Activated CD8-positive, alpha-beta memory T cell treated with anti-CD3 and anti-CD28 coated beads for 36 hours (primary cell): ENCODE data around the gene PDCD1. TPM values are rescaled to one million over a fixed set of nuclear protein-coding genes. Genes with fewer than 3 reads are reported as not detected.

Experiments used
- CTCF ChIA-PET: fragments of 350-600 bp; sonication (Branson Sonifier 250); formaldehyde crosslinking; loops from one replicate; lab custom pipeline; 2021; ENCODE audit warnings: antibody characterized with exemption; lab: Charles Lee
- POLR2A ChIA-PET: fragments of 350-600 bp; sonication (Branson Sonifier 250); formaldehyde crosslinking; loops from one replicate; lab custom pipeline; 2021; ENCODE audit warnings: antibody characterized with exemption; lab: Charles Lee
- total RNA-seq, 2 experiments: library from RNA; stranded (reverse); gene quantifications; one replicate each; pipeline ENCODE4 v1.2.3, GENCODE V29; 2021

The PDCD1 gene
- total RNA-seq, 2 experiments from 2014 or later: 52.0 to 53.0 TPM

DNA sequence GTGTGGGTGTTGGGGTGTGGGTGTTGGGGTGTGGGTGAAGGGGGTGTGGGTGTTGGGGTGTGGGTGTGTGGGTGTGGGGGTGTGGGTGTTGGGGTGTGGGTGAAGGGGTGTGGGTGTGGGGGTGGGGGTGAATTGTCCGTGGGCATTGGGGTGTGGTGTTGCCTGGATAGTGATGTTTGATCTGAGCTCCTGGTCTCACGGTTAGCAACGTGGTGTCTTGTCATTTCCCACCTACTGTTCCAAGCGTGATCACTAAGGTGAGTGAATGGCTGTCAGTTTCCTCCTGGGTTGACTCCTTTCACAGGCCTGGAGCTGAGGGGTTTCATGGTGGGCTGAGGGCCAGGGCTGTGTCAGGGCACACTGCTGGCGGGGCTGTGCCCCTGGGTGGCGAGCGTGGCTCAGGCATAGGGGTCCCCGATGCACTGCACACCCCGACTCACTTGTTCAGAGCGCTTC, 38.1 kb upstream of the PDCD1 start:
- CTCF ChIA-PET: no interaction called here
- POLR2A ChIA-PET: no interaction called here

DNA sequence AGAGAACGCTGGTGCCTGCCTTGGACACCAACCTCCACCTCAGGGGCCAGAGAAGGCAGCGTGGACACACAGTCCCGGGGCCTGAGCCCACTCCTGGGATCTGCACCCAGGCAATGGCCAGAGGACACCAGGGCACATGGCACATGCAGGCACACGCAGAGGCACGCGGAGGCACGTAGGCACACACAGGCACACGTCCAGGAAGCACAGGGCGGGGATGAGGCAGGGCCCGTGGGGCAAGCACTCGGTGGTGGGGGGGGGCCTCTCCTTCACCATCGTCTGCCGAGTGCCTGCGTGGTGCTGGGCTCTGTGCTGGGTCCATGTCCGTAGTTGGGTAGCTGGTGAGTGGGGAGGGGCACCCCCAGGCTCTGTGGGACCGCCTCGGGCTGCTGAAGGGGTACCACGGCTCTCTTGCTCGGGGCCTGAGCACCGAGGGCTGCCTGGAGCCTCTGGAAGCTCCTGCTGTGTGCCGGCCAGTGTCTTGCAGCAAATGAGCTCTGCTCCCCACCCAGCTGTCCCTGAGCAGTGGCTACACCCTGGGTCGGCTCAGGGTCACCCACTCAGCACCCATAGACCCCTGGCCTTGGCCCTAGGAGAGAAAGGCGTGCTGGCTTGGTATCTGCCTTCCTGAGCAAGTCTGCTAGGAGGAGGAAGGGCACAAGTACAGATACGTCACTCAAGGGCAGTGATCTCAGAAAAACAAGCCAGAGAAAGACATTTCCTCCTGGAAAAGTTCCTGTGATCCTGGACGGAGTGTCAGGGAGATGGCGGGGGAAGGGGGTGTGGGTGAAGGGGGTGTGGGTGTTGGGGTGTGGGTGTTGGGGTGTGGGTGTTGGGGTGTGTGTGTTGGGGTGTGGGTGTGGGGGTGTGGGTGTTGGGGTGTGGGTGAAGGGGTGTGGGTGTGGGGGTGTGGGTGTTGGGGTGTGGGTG, 37.3 kb upstream of the PDCD1 start:
- ChIA-PET CTCF (no interaction called here), POLR2A (no interaction called here)

DNA sequence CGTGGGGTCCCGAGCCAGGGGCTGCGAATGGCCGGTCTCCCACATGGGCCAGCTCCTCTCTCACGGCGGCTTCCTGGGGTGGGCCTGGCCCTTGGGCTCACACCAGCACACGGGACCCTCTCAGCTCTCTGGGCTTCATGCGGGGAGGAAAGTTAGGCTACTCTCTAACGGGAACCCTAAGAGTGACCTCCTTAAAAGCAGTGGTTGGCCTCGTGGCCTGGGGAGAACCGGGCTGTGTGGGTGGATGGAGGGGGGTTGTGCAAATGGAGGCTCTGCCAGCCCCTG, 36.7 kb upstream of the PDCD1 start:
- CTCF ChIA-PET: no interaction called here
- POLR2A ChIA-PET: no interaction called here

DNA sequence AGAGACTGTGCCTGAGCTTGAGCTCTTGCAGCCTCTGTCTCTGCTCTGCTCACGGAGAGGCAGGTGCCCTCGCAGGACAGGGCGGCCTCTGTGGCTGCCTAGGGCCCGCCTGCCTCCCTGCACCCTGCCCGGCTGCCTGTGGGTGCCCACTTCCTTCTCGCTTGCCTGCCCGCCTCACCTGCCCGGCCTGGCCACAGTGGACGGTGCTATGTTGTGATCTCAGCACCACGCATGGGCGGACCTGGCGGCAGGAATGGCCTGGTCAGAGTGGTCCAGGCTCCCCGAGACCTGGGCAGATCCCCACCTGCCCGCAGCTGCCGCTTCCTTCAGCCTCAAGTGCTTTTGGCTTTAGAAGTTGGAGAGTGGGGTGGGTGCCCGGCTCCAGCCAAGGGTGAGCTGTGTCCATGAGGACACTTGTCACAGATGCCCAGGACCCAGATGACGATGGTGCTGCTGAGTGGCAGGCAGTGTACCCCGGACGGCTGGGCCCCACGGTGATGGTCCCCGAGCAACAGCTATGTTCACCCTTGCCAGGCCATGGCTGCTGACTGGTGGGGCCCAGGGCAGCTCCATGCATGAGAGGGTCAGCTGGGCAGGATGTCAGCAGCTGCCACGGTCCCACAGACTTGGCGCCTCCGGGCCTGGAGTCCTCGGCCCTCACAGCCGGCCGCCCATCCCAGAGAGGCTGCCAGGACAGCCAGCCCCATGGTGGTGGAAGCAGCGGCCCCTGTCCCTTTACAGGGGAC, 36.2 kb upstream of the PDCD1 start:
- POLR2A ChIA-PET: no interaction called here
- CTCF ChIA-PET: no interaction called here

DNA sequence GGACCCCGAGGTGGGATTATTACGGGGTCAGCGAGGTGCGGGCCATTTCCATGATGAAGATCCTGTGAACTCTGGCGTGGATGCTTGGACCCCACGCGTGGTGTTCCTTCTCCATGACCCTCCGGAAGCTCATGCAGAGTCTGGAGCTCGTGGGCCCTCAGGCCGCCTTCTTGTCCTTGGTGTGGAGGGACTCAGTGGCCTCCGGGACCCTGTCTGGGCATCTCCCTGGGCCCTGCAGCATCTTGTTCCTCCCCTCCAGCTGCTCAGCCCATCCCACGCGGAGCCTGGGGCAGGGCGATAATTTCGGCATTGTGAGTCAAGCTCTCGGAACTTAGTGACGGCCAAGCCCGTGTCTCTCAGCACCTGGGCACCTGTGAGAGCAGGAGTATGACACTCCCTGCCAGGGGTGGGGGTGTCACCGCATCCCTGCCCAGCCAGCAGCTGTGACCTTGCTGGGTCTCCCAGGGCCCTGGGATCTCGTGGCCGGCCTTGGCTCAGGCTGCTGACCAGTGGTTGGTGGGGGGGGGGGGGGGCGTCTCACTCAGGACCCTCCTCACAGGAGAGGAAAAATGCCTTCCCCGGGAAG, 35.5 kb upstream of the PDCD1 start:
- ChIA-PET CTCF (no interaction called here), POLR2A (interaction anchor here (0.7 kb wide), 1 partner anchor 9 kb away, joined by 5 read pairs; no protein-coding TSS in a partner anchor)

DNA sequence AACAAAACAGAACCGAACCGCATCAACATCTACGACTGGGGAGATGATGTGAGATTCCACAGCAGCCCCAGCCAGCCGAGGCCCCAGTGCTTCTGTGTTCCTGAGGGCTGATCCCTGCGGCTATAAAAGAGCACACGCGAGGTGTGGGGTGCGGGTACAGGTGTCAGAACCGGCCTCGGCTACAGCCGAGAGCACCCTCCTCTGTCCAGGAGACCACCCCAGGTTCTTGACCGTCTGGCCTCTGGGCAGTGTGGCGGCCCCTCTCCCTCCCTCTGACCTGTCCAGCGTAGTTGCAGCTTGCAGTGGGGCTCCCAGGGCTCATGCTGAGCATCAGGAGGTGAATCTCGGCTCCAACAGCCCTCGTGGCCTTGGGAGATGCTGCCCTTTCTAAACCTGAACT, 34.6 kb upstream of the PDCD1 start:
- ChIA-PET CTCF (no interaction called here), POLR2A (no interaction called here)

DNA sequence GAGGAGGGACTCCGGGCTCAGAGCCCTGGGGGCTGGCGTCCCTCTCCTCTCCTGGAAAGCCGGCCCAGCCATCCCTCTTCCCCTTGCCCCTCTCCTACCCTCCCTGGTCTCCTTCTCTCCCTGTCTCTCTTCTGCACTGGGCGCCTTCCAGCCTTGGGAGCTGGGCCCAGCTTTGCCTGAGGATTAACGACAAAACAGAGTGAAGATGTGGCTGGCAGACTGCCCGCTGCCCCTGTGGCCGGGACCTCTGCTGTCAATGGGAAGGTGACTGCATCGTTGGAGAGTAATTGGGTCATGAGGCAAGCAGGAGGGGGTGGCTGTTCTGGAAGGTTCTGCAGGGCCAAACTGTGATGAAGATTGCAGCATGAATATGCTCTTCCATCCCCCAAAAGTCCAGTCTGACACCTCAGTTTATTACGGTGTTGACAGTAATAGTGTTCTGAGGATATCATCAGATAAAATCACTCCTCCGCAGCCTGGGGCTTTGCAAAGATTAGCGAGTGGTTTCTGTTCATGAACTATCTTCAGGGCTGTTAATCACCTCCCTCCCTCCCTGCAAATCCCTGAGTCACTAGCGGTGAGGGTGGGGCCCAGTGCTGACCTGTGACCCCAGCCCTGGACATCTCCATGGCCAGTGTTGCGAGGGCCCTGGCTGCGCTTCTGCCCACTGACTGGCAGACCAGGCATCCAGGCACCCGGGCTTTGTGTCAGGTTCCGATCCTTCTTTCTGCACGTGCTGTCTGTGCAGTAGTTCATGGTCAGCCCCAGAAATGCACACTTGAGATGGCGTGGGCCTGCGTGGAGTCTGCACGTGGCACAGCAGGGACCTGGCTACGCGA, 33.8 kb upstream of the PDCD1 start:
- POLR2A ChIA-PET: no interaction called here

DNA sequence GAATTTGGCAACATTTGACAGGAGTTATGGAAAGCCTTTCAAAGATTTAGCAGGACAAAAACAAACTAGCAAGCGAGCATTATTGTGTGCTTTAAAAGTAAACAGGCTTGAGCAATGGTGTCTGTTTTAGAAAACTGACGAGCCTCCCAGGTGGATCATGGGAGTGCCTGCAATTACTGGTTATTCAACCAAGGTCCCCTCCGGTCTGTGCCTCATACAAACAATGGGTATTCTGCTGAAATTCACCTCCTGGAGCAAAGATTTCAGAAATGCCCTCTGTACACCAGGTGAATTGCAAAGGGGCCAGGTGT, 33.2 kb upstream of the PDCD1 start:
- ChIA-PET POLR2A (no interaction called here), CTCF (no interaction called here)

More for the DNA sequence above, 33.8 kb upstream of the PDCD1 start:
- CTCF ChIA-PET: no interaction called here

DNA sequence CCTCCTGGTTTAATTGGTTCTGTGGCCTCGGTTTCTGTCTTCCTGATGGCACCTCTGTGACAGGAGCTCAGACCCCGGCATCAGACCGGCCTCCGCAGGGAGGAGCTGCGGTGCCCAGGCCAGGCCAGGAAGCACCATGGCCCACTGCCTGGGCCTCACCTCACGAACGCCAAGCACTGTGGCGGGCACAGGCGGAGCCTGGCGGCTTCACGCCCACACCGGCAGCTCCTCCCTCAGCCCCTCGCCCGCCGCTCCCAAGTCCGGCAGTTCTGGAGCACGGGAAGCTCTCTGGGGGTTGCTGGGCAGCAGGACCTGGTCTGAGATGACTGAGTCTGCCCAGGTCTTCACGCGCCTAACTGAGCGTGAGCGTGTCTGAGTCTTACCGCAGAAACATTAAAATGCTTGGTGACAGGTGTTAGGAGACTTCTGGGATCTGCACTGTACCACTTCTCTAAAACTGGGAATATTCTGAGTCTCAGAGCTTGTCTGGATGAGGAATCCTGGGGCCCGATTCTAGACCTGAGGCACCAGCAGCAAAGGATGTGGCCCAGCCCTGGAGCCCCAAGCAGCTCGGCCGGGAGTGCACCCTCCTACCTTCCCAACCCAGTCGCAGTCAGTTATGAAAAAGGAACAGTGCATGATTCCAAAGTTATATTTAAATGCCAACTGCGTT, 32.8 kb upstream of the PDCD1 start:
- POLR2A ChIA-PET: no interaction called here

DNA sequence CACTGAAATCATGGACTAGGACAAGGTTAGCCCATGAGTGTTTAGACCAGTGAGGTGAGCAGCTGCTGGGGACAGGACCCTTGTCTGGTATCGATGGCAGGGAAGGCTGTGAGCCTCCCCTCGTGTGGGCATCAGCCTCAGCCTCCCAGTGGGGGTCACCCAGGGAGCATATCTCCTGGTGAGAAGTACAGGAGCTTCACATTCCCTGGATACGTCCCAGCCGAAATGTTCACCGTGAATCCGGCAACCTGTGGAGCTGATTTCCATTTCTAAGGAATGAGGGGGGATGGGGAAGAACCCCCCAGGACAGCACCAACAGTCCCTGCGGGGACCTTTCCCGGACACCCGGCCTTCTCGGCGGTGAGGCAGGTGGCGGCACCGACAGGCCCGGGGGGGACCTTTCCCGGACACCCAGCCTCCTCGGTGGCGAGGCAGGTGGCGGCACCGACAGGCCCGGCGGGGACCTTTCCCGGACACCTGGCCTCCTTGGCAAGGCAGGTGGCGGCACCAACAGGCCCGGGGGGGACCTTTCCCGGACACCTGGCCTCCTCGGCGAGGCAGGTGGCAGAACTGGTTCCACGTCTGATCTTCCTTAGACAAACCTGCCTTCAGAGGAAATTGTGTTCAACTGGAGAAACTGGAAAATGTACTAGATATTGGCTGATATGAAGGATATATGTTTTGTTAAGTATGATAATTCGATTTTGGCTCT, 32.0 kb upstream of the PDCD1 start:
- CTCF ChIA-PET: no interaction called here
- POLR2A ChIA-PET: no interaction called here

More for the DNA sequence above, 32.8 kb upstream of the PDCD1 start:
- CTCF ChIA-PET: no interaction called here

DNA sequence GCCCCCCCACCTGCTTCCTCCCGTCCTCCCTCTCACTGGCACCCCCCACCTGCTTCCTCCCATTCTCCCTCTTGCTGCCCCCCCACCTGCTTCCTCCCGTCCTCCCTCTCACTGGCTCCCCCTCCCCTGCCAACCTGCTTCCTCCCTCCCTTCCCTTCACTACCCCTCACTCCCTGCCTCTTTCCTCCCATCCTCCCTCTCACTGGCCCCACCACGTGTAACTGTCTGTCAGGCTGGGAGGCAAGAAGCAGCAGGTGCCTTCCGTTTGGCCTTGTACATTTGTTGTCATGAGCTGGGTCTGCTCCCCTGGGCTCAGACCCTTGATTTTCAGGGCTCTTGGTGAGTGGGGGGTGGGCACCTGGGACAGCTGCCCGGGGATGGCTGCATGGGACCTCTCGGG, 29.9 kb upstream of the PDCD1 start:
- CTCF ChIA-PET: no interaction called here
- POLR2A ChIA-PET: interaction anchor here (0.6 kb wide), 1 partner anchor 1436 kb away, joined by 4 read pairs; no protein-coding TSS in a partner anchor

DNA sequence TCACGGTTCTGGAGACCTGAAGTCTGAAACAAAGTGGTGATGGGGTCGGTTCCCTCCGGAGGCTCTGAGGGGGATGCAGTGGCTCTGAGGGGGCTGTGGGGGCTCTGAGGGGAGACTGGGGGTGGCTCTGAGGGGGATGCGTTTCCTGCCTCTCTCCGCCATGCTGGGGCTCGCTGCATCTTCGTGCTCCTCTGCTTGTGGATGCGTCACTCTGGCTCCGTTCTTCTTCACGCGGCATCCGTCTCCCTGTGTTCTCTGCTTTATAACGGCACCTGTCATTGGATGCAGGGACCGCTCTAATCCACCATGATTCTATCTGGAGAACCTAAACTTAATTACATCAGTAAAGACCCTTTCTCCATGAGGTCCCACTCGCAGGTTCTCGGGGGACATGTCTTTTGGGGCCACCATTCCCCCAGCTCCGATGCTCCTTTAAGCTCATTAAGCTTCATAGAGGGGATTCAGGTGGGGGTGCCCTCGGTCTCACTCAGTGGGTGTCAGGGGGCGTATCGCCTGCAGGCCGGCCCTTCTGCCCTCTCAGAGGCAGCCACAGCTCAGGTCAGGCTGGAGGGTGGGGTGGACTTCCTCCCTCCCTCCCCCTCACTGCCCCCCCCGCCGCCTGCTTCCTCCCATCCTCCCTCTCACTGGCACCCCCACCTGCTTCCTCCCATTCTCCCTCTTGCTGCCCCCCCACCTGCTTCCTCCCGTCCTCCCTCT, 29.3 kb upstream of the PDCD1 start:
- POLR2A ChIA-PET: interaction anchor here (0.6 kb wide), 1 partner anchor 1436 kb away, joined by 4 read pairs; no protein-coding TSS in a partner anchor
- CTCF ChIA-PET: no interaction called here

DNA sequence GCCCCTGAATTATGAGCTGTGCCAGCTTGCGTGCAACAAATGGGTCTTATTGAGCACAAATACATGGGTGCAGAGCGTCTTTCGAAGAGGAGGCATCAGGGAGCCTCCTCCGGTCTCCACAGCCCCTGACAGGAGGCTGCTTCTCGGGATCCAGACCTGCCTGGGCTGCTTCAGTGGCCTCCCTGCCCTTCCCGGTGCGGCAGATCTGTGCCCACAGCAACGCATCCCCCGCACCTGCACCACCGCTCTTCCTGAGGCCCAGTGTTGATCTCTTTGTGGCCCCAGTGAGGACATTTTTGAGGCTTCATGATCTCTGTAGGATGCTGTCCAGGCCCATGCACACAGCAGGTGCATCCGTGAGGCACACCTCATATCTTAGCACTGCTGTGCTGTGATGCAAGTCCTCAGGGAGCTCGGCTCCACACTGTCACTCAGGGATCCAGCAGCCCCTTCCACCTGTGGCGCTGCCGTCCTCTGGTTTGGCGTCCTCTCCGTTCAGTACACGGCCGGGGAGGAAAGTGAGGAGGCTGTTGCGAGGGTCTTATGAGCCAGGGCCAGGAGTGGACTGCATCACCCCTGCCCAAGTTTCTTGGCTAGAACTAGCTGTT, 28.2 kb upstream of the PDCD1 start:
- ChIA-PET POLR2A (no interaction called here), CTCF (no interaction called here)

DNA sequence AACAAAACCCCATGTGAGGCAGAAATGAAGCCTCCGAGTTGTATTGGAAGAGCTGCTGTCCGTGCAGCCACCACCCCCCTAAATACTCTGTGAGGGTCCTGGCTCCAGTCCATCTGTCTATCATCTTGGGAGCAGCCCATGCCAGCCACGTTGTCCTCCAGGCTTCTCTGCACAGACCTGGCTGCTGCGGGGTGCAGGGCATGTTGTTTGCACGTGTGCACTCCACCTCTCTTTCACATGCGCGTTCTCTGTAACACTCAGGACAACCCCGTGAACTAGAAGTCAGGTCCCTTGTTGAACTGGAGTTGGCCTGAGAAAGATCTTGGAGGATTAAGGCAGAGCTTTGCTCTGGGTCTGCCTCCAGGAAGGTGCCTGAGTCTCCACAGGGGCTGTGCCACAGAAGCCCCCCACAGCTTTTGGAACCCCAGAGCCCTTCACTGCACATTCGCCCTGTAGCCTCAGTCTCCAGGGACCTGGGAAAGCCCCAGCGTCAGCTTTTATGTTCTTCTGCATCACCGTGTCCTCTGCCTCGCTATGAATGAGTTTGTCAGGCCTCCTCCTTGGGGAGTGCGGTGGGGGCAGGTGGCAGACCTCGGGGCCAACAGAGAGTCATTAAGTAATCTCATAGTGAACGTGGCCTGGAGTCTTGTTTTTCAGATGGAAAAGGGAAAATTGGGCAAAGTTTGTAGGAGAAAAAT, 27.4 kb upstream of the PDCD1 start:
- ChIA-PET POLR2A (no interaction called here), CTCF (no interaction called here)

DNA sequence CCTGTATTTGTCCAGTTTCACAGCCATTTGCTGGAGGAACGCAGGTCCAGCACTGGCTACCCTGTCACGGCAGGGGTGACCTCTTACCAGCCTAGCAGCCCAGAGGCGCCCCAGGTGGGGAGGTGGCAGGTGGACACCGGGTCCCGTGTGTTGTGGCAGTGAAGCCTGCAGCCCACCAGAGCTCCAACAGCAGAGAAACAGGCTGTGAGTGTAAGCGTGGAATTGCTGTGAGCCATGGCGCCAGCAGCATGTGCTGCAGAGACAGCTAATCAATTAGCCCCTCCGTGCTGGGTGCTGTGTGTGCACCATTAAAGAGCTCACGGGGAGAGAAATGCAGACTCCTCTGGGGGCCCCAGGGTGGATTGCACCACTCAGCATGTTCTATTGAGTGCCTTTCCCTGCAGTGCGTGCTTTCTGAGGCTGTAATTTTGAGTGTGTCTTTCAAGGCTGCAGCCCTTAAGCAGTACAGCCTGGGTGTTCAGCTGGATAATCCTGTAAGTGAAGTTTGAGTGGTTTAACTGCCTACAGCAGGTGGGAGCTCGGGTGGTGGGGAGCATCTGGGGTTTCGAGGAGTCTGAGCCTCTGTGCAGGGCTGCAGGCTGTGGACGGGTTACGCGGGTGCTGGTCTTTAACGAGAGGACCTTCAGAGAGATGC, 26.7 kb upstream of the PDCD1 start:
- CTCF ChIA-PET: interaction anchor here (0.6 kb wide), 1 partner anchor 185 kb away, joined by 5 read pairs; no protein-coding TSS in a partner anchor
- POLR2A ChIA-PET: interaction anchor here (0.6 kb wide), 1 partner anchor 9 kb away, joined by 5 read pairs; no protein-coding TSS in a partner anchor

DNA sequence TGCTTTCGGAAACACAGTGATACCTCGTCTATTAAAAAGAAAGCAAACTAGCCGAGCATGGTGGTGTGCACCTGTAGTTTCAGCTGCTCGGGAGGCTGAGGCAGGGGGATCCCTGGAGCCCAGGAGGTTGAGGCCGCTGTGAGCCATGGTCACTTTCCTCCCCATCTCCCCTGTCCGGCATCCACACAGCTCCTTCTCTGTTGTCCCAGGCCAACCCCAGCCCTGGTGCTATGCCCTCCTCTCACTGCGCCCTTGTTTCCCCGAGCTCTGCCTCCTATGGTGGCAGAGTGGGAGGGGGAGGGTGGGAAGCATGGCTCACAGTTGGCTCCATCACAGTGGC, 26.2 kb upstream of the PDCD1 start:
- CTCF ChIA-PET: interaction anchor here (0.6 kb wide), 1 partner anchor 185 kb away, joined by 5 read pairs; no protein-coding TSS in a partner anchor
- POLR2A ChIA-PET: interaction anchor here (0.6 kb wide), 1 partner anchor 9 kb away, joined by 5 read pairs; no protein-coding TSS in a partner anchor
